ENCODE measurements around the gene MED16. TPM values are rescaled to one million over a fixed set of nuclear protein-coding genes. Genes with fewer than 3 reads are reported as not detected.

The MED16 gene
- total RNA-seq, 2 experiments from 2014 or later: 25.8 to 30.1 TPM

GRCh38 chr19:853014-853585, 39.9 kb downstream of the MED16 start:
- no peaks in the 10 kb centered on the region for H3K9me3 ChIP-seq (ENCODE audit: control insufficient read depth in 1 of 2, insufficient read depth in 1 of 2, low read length in 2 of 2)
- Mint-ChIP-seq H3K27me3 (peaks cover 29% of the 10 kb centered on the region), H3K4me1 (ENCODE audit: low read depth) (no peaks in the 10 kb centered on the region), H3K36me3 (ENCODE audit: low read depth) (no peaks in the 10 kb centered on the region), H3K9me3 (no peaks in the 10 kb centered on the region), H3K4me3 (no peak overlapping the region), H3K27ac (no peak overlapping the region)
- H3K4me3 ChIP-seq (ENCODE audit: low read length): no peak overlapping the region
- no peak for TF ChIP-seq CTCF (IDR thresholded peaks at IDR 0.05)
- intact Hi-C loops (cut with DNase I, micrococcal nuclease): no loop called here
- peaks cover 8% of the 10 kb centered on the region for H3K4me1 ChIP-seq (ENCODE audit: insufficient read depth, low read length)
- no peak for ATAC-seq (ENCODE audit: poor library complexity)
- ChIA-PET POLR2A (no interaction called here), CTCF (no interaction called here)
- no peak for DNase-seq
- H3K36me3 ChIP-seq (ENCODE audit: insufficient read depth, low read length): no peaks in the 10 kb centered on the region
- H3K27me3 ChIP-seq (ENCODE audit: control insufficient read depth in 1 of 2, insufficient read depth in 2 of 2, low read length in 2 of 2): peaks cover 28 to 35% of the 10 kb centered on the region in 2 experiments
- no peak overlapping the region for H3K27ac ChIP-seq (ENCODE audit: low read depth in 1 of 2, low read length in 2 of 2)

- Mint-ChIP-seq H3K27ac (no peak within 1 kb of the TSS), H3K4me3 (no peak within 1 kb of the TSS), H3K36me3 (ENCODE audit: low read depth) (no peaks in the 10 kb centered on the region), H3K4me1 (ENCODE audit: low read depth) (no peaks in the 10 kb centered on the region), H3K27me3 (peaks cover 36% of the 10 kb centered on the region), H3K9me3 (no peaks in the 10 kb centered on the region)
- no peak for DNase-seq
- Histone ChIP-seq H3K27ac (ENCODE audit: low read depth in 1 of 2, low read length in 2 of 2) (no peak within 1 kb of the TSS), H3K27me3 (ENCODE audit: control insufficient read depth in 1 of 2, insufficient read depth in 2 of 2, low read length in 2 of 2) (peaks cover 34 to 42% of the 10 kb centered on the region in 2 experiments), H3K4me1 (ENCODE audit: insufficient read depth, low read length) (peaks cover 4% of the 10 kb centered on the region), H3K9me3 (ENCODE audit: control insufficient read depth in 1 of 2, insufficient read depth in 1 of 2, low read length in 2 of 2) (no peaks in the 10 kb centered on the region), H3K36me3 (ENCODE audit: insufficient read depth, low read length) (no peaks in the 10 kb centered on the region), H3K4me3 (ENCODE audit: low read length) (no peak within 1 kb of the TSS)
- TF ChIP-seq CTCF (IDR thresholded peaks at IDR 0.05): no peak
- POLR2A ChIA-PET: no interaction called here
- intact Hi-C loops (cut with DNase I, micrococcal nuclease): no loop called here
- ATAC-seq (ENCODE audit: poor library complexity): no peak
- CTCF ChIA-PET: no interaction called here
Observed at GRCh38 chr19:852136-853013, 40.6 kb downstream of the MED16 start, which contains the start of gene ELANE. Gene ELANE (plus strand): TSS chr19:852303. CDS start chr19:852329, 26 bp downstream.

- TF ChIP-seq CTCF (IDR thresholded peaks at IDR 0.05): no peak
- no peaks in the 10 kb centered on the region for H3K36me3 ChIP-seq (ENCODE audit: insufficient read depth, low read length)
- no peak overlapping the region for H3K4me3 ChIP-seq (ENCODE audit: low read length)
- no peaks in the 10 kb centered on the region for H3K9me3 Mint-ChIP-seq
- no peak overlapping the region for H3K27ac ChIP-seq (ENCODE audit: low read depth in 1 of 2, low read length in 2 of 2)
- no peaks in the 10 kb centered on the region for H3K36me3 Mint-ChIP-seq (ENCODE audit: low read depth)
- no peaks in the 10 kb centered on the region for H3K4me1 ChIP-seq (ENCODE audit: insufficient read depth, low read length)
- H3K27ac Mint-ChIP-seq: no peak overlapping the region
- ChIA-PET POLR2A (interaction anchor here (0.7 kb wide), 1 partner anchor 12 kb away, joined by 3 read pairs; no protein-coding TSS in a partner anchor), CTCF (no interaction called here)
- no peaks in the 10 kb centered on the region for H3K9me3 ChIP-seq (ENCODE audit: control insufficient read depth in 1 of 2, insufficient read depth in 1 of 2, low read length in 2 of 2)
- intact Hi-C loops (cut with DNase I, micrococcal nuclease): no loop called here
- H3K27me3 ChIP-seq (ENCODE audit: control insufficient read depth in 1 of 2, insufficient read depth in 2 of 2, low read length in 2 of 2): peaks cover 40 to 50% of the 10 kb centered on the region in 2 experiments
- H3K4me1 Mint-ChIP-seq (ENCODE audit: low read depth): no peaks in the 10 kb centered on the region
- H3K27me3 Mint-ChIP-seq: peaks cover 47% of the 10 kb centered on the region
- no peak overlapping the region for H3K4me3 Mint-ChIP-seq
- DNase-seq (no peak), ATAC-seq (ENCODE audit: poor library complexity) (no peak)
Observed at GRCh38 chr19:850979-851335, 42.0 kb downstream of the MED16 start.

All from CD4-positive, alpha-beta T cell (primary cell).